ENCODE measurements around the gene EXOC3L1.

The EXOC3L1 gene

GRCh38 chr16:67161595-67162058, 28.3 kb downstream of the EXOC3L1 start:
- DNase-seq = no peak

- peak; percentile 93 to 95 for DNase-seq
These were observed 31.0 kb downstream of the EXOC3L1 start for GRCh38 chr16:67158637-67159600.

GRCh38 chr16:67157892-67158635, 31.9 kb downstream of the EXOC3L1 start:
- DNase-seq = peak; percentile 50 to 80

- DNase-seq = no peak
These were observed 32.7 kb downstream of the EXOC3L1 start for GRCh38 chr16:67157106-67157748.

- no peak for DNase-seq
These were observed 33.6 kb downstream of the EXOC3L1 start for GRCh38 chr16:67156143-67156844.

GRCh38 chr16:67155295-67156142, 34.4 kb downstream of the EXOC3L1 start:
- peak; percentile 71 to 86 for DNase-seq

GRCh38 chr16:67154578-67155294, 35.2 kb downstream of the EXOC3L1 start:
- DNase-seq = no peak

GRCh38 chr16:67151431-67152097, 38.4 kb downstream of the EXOC3L1 start:
- DNase-seq = no peak

GRCh38 chr16:67150833-67151396, 39.0 kb downstream of the EXOC3L1 start, which contains the start of gene B3GNT9:
Gene B3GNT9 (minus strand): TSS chr16:67150998. CDS start chr16:67150485, 513 bp downstream.
- DNase-seq = peak in 1 of 2 donors; percentile 42

- peak in 1 of 2 donors; percentile 55 for DNase-seq
These were observed 39.7 kb downstream of the EXOC3L1 start for GRCh38 chr16:67150047-67150832.

GRCh38 chr16:67149276-67150046, 40.5 kb downstream of the EXOC3L1 start:
- DNase-seq = no peak

GRCh38 chr16:67148656-67149275, 41.2 kb downstream of the EXOC3L1 start:
- no peak for DNase-seq

- DNase-seq = no peak
These were observed 41.7 kb downstream of the EXOC3L1 start for GRCh38 chr16:67148221-67148620.

GRCh38 chr16:67147437-67148140, 42.3 kb downstream of the EXOC3L1 start:
- no peak for DNase-seq

- DNase-seq = no peak
These were observed 43.2 kb downstream of the EXOC3L1 start for GRCh38 chr16:67146523-67147357.

GRCh38 chr16:67145746-67146145, 44.2 kb downstream of the EXOC3L1 start:
- DNase-seq = no peak

Measured in CD4-positive, alpha-beta T cell treated with Interferon alpha-2 for 1 hour (primary cell).